Measurements from ENCODE around the gene RETREG1. TPM values are rescaled to one million over a fixed set of nuclear protein-coding genes. Genes with fewer than 3 reads are reported as not detected.

Gene RETREG1
- total RNA-seq, 1 experiment from 2014 or later: 3.4 TPM

GRCh38 chr5:16603701-16604100 is 13.1 kb downstream of the RETREG1 start:
- Histone ChIP-seq H3K56ac (ENCODE audit: insufficient read length, low read depth, low read length) (no peak overlapping the region), H3K9ac (ENCODE audit: extremely low read depth, insufficient read length, low read length) (no peak overlapping the region), H3K23me2 (ENCODE audit: insufficient read length, low read depth, low read length, poor library complexity, severe bottlenecking) (no peaks in the 10 kb centered on the region), H3K79me2 (ENCODE audit: insufficient read depth, low read length) (no peaks in the 10 kb centered on the region), H2AK5ac (ENCODE audit: insufficient read length, low read length) (no peak overlapping the region), H3K4me1 (ENCODE audit: insufficient read depth, low read length) (peaks cover 6% of the 10 kb centered on the region; the same call in 1 of the 2 replicates), H2BK120ac (ENCODE audit: low read depth, low read length, poor library complexity, severe bottlenecking) (no peak overlapping the region), H2BK5ac (ENCODE audit: insufficient read length, low read length) (no peak overlapping the region), H4K5ac (ENCODE audit: insufficient read length, low read depth, low read length) (no peak overlapping the region), H2AFZ (ENCODE audit: low read length) (no peak overlapping the region), H4K20me1 (ENCODE audit: control insufficient read depth, insufficient read depth, insufficient read length) (no peaks in the 10 kb centered on the region), H3K27me3 (ENCODE audit: insufficient read depth, low read length) (no peaks in the 10 kb centered on the region), H3K79me1 (ENCODE audit: insufficient read depth, low read depth, low read length, poor library complexity, severe bottlenecking) (no peaks in the 10 kb centered on the region), H4K91ac (ENCODE audit: insufficient read length, low read depth, low read length) (no peak overlapping the region), H3K18ac (ENCODE audit: insufficient read length, low read depth, low read length) (no peak overlapping the region), H2BK15ac (ENCODE audit: low read depth, low read length) (no peak overlapping the region), H2BK20ac (ENCODE audit: low read depth, low read length, poor library complexity, severe bottlenecking) (no peak overlapping the region), H3K14ac (ENCODE audit: insufficient read depth, low read length) (no peak overlapping the region), H3K4ac (ENCODE audit: low read depth, low read length) (no peak overlapping the region), H4K8ac (replicated peaks; ENCODE audit: insufficient read length, low read depth, low read length) (no peak overlapping the region), H2BK12ac (ENCODE audit: insufficient read length, low read depth, low read length) (no peak overlapping the region), H3K23ac (ENCODE audit: insufficient read length, low read depth, low read length) (no peak overlapping the region), H3K27ac (ENCODE audit: insufficient read length, low read depth, low read length) (no peak overlapping the region), H3T11ph (ENCODE audit: low read length) (no peak overlapping the region), H3K4me2 (ENCODE audit: insufficient read depth, insufficient read length, low read length) (no peak overlapping the region), H3K9me3 (ENCODE audit: control insufficient read depth, low read depth, low read length) (no peaks in the 10 kb centered on the region)
- Mint-ChIP-seq H3K9me3 (peaks cover 0 to 4% of the 10 kb centered on the region in 2 experiments; a peak in 3 of 5 replicates), H3K27ac (no peak overlapping the region), H3K4me3 (no peak overlapping the region), H3K4me1 (peaks cover 12 to 14% of the 10 kb centered on the region in 2 experiments), H3K27me3 (ENCODE audit: low read depth) (no peaks in the 10 kb centered on the region), H3K36me3 (ENCODE audit: insufficient read depth in 1 of 3, low read depth in 3 of 3) (peaks cover 0 to 4% (median 0%) of the 10 kb centered on the region in 3 experiments; a peak in 3 of 7 replicates)
- no peak for DNase-seq
- WGBS (ENCODE audit: extremely low coverage, insufficient read length, low lambda C conversion rate): no CpG with 5 or more reads among the region's 6 CpGs
- no peak for TF ChIP-seq CTCF (conservative IDR thresholded peaks at IDR 0.05)
